Stimulated activated CD8-positive, alpha-beta memory T cell treated with anti-CD3 and anti-CD28 coated beads, Interleukin-15, amount 100 ng/mL, for 48 hours (primary cell): ENCODE data around the gene INAVA.

ENCODE experiments used
- DNase-seq, 2 donors: peaks; one replicate each; pipeline ENCODE4 v3.0.0-alpha.2; 2020; ENCODE audit warnings: low read depth in 2 of 2

Gene INAVA

GRCh38 chr1:200875416-200875815 is 19.3 kb upstream of the INAVA start:
- DNase-seq, result no peak

- DNase-seq, result no peak
Measured at GRCh38 chr1:200877010-200877409, 17.7 kb upstream of the INAVA start.

DNA sequence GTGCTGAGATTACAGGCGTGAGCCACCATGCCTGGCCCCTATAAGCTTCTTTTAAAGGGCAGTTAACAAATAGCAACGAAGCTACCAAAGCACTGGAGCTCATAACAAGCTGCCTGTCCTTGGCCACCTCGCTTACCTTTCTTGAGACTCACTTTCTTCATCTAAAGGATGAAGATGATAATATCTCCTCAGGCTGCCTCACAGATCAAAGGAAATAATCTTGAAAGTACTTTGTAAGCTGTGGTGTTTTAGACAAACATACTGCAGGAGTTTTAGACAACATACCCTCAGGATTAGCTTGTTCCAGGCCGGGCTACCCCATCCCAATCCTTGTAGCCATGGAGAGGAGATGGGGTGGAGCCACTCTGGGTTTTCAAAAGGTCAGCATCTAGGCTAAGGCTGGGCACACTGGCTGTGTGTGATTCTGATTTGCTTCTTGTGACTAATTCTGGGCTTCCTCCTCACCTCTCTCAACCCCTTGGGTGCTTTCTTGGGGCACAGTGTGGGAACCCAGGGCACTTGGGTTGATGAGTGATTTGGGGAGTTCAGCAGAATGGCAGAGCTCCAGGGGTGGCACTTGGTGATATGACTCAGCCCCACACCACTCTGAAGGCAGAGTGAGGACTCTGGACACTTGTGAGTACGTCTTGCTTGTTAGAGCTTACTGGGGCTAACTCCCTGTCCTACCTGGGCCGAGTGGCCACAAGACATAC is 16.7 kb upstream of the INAVA start:
- peak; percentile 54 to 65 for DNase-seq

DNA sequence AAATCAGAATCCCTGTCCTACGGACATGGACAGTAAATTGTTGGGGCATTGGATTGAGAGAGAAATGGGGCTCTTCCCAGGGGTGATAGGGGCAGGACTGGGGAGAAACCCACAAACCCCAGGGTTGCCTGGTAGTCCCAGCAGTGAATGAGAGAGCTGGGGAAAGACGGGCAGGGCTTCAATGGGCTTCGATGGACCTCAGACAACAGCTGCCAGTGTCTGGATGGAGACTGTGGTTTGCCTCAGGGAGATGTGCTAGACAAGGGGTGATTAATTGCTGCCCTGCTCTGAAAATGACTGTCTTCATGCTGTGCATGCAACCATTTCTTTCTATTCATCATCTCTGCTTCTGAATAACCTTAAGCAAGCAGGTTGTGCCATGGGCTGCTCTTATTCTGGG is 14.5 kb upstream of the INAVA start:
- peak; percentile 24 to 32 for DNase-seq

- no peak for DNase-seq
Measured at GRCh38 chr1:200883118-200883517, 11.6 kb upstream of the INAVA start.

- DNase-seq, result no peak
Measured at GRCh38 chr1:200885623-200886402, 8.9 kb upstream of the INAVA start.

DNA sequence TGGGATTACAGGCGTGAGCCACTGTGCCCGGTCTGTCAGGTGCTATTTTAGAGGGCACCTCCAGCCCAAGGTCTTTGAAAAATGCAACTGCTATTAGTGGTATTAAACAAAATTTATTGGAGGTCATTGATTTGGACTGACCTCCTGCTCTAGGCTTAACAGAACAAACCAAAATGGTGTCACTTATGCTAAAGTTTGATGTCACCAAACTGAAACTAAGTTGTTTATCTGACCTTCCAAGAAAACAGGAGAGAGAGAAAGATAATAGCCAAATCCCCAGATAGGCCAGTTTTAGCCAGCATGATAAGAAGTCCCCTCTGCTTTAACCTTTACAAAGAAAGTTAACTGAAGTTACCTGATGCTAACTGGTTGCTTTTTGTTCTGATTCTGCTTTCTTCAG is 8.1 kb upstream of the INAVA start:
- DNase-seq, result no peak

GRCh38 chr1:200887036-200887435 is 7.7 kb upstream of the INAVA start:
- no peak for DNase-seq

DNA sequence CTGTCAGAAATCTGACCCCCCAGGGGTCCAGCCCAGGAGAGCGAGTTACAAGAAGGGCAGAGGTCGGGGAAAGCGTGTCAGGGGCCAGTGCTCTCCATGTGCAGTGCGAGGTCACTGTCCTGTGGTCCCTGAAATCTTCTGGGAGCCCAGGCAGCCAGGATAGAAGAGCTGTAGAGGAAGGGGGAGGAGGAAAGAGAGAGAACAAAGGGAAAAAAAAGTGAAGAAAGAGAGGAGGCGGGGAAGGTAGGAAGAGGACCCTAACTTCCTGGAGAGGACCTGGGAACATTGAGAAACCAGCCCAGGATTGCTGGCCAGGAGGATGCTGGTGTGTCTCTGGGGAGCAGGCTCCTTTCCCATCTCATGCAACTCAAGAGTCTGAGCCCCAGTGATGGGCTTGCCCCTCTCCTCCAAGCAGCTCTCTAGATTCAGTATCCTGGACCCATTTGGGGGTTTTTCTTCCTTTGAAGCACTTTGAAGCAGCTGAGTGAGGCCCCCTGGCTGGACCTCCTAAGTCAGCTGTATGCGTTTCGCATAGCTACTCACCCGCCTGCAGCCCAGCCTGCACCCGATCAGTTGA is 6.8 kb upstream of the INAVA start:
- no peak for DNase-seq

DNA sequence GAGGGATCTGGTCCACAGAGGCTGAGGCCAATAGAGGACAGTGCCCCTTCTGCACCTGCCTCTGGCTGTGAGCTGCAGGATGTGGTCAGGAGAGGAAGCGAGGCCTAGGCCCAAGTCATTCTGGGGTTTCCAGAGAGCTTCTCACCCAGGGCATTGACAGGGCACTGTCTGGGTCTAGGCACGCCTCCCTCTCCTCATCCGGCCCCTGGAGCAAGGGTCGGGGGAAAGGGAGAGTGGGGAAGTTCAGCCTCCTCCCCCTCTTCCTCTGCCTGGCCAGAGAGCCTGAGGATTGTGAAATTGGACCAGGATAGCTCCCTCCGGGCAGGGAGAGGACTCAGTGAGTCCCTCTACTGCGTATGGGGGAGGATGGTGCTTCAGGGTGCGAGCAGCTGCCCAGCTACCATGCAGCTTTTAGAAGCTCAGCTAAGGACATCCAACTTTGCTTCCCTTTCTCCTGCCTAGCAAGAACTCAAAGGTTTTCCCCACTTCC is 6.3 kb upstream of the INAVA start:
- DNase-seq, result peak; percentile 58 to 74

- DNase-seq, result peak; percentile 19 to 21
Measured at GRCh38 chr1:200889571-200889970, 5.1 kb upstream of the INAVA start.

DNA sequence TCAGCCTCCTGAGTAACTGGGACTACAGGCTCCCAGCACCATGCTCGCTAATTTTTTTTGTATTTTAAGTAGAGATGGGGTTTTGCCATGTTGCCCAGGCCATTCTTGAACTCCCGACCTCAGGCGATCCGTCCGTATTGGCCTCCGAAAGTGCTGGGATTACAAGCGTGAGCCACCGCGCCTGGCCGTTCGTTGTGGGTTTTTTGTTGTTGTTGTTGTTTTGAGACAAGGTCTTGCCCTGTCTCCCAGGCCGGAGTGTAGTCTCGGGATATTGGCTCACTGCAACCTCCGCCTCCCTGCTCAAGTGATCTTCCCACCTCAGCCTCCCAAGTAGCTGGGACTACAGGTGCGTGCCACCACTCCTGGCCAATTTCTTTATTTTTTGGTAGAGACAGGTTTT is 4.7 kb upstream of the INAVA start:
- DNase-seq, result no peak

- no peak for DNase-seq
Measured at GRCh38 chr1:200890818-200891773, 3.6 kb upstream of the INAVA start.

DNA sequence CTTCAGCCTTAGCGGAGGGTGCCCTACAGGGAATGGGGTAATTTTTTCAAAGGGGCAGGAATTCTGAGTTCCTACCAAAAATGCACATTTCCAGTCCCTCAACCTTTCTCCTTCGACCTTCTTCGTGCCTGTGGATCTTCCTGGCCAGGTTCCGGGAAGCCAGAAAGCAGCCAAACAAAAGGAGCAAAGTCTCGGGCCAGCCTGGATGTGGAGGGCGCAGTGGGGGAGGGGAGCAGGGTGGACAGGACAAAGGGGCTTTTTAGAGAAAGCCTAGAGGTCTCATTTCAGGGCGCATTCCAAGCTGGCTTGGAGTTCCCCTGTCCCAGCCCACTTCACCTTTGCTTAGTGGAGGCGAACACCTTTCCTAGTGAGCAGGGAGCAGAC is 2.9 kb upstream of the INAVA start:
- no peak for DNase-seq

DNA sequence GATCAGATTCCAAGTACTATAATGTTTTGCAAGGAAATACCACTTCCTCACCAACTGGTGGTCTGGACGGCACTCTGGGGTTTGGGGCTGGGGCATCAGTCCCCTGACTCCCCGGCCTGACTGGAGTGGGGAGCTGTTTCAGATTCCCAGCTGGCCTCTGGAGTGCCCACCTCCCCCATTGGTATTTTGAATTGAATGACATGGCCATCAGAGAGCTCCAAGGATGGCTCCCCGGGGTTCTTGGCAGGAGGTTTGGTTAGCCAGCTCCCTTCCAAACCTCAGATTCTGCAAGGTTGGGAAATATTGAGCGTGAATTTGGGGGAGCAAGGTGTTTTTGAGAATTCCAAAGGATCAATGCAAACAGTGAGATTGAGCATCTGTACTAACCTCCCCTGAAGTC is 2.2 kb upstream of the INAVA start:
- no peak for DNase-seq

GRCh38 chr1:200892958-200893357 is 1.7 kb upstream of the INAVA start:
- no peak for DNase-seq

DNA sequence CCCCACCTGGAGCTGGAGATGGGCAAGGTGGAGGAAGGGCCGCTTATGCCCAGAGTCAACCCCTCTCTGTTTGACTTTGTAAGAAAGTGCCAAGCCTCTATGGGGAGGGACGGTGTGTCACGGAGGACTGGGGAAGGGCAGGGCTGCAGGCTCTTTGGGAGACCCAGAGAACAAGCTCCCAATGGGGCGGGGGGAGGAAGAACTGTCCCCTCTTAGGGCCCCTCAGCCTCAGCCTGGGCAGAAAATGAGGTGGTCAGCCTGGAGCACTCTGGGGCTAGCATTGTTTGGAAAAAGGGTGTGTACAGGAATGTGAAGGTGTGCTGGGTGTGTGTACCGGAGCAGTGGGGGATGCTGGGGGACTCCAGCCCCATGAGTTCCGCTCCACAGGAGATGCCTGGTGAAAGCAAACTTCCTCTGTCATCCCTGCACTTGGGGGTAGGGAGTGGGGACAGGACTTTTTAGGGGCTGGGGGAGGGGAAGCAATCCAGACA is 1.2 kb upstream of the INAVA start:
- no peak for DNase-seq

GRCh38 chr1:200895443-200895789 is 716 bp downstream of the INAVA start:
- no peak for DNase-seq

DNA sequence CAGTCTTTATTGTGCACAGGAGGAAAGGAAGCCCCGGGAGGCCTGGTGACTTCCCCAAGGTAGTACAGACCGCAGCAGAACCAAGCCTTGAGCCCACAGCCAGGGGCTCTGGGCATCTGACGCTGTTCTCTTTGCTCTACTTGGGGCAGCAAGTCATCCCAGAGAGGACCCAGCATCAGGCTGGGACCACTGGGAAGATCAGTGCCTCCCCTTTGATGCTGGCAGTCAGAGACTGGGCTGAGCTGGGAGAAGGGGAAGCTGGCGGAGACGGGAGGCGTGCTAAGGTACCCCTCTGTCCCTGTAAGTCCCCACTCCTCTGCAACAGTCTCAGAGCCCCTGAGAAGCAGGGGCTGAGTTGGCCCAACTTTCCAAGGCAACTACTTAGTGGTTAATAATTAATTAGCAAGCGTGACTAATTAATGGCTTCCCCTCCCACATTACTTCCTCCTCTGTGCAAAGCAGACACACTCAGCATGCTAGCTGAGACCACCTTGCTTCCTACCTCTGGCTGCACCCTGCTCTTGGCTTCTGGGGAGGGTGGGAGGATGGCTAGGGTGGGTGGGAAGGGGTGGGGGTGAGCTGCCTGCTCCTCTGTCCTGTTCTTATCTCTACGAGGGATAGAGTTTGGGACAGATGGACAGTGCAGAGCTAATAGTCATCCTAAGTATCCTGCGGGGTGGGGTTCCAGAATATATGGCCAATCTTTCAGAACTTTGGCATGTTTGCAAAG is 1.3 kb downstream of the INAVA start:
- DNase-seq, result no peak

GRCh38 chr1:200896531-200897196 is 2.0 kb downstream of the INAVA start:
- DNase-seq, result no peak
